Measurements from ENCODE around the gene ASTN2.
"Not testable (repeated sequence)": the region's sequence is repeated elsewhere in the genome, so short reads cannot be mapped to it uniquely, and the experiment has no call there.

The ASTN2 gene

GRCh38 chr9:117073071-117073470 is 341.8 kb downstream of the ASTN2 start:
- no peak overlapping the region for H3K4me3 ChIP-seq (ENCODE audit: low read depth, low read length)
- DNase-seq (ENCODE audit: low read depth) = no peak

GRCh38 chr9:117072216-117072615 is 342.6 kb downstream of the ASTN2 start:
- no peak for DNase-seq (ENCODE audit: low read depth)
- H3K4me3 ChIP-seq (ENCODE audit: low read depth, low read length) = no peak overlapping the region

GRCh38 chr9:117071673-117072207 is 343.1 kb downstream of the ASTN2 start:
- DNase-seq (ENCODE audit: low read depth); H3K4me3 ChIP-seq (ENCODE audit: low read depth, low read length): not testable (repeated sequence)

- H3K4me3 ChIP-seq (ENCODE audit: low read depth, low read length) = no peak overlapping the region
- DNase-seq (ENCODE audit: low read depth) = no peak
Measured at GRCh38 chr9:117063721-117064471, 351.0 kb downstream of the ASTN2 start.

- H3K4me3 ChIP-seq (ENCODE audit: low read depth, low read length) = no peak overlapping the region
- no peak for DNase-seq (ENCODE audit: low read depth)
Measured at GRCh38 chr9:117060963-117061362, 353.9 kb downstream of the ASTN2 start.

GRCh38 chr9:117050007-117050406 is 364.9 kb downstream of the ASTN2 start:
- no peak overlapping the region for H3K4me3 ChIP-seq (ENCODE audit: low read depth, low read length)

GRCh38 chr9:117046666-117047327 is 368.1 kb downstream of the ASTN2 start:
- no peak overlapping the region for H3K4me3 ChIP-seq (ENCODE audit: low read depth, low read length)
- DNase-seq (ENCODE audit: low read depth) = no peak

More at GRCh38 chr9:117050007-117050406, 364.9 kb downstream of the ASTN2 start:
- no peak for DNase-seq (ENCODE audit: low read depth)

- DNase-seq (ENCODE audit: low read depth) = no peak
- H3K4me3 ChIP-seq (ENCODE audit: low read depth, low read length) = no peak overlapping the region
Measured at GRCh38 chr9:117044241-117044640, 370.6 kb downstream of the ASTN2 start.

GRCh38 chr9:117043159-117043558 is 371.7 kb downstream of the ASTN2 start:
- H3K4me3 ChIP-seq (ENCODE audit: low read depth, low read length) = no peak overlapping the region
- no peak for DNase-seq (ENCODE audit: low read depth)

GRCh38 chr9:117035546-117035945 is 379.3 kb downstream of the ASTN2 start:
- no peak for DNase-seq (ENCODE audit: low read depth)
- no peak overlapping the region for H3K4me3 ChIP-seq (ENCODE audit: low read depth, low read length)

- H3K4me3 ChIP-seq (ENCODE audit: low read depth, low read length) = no peak overlapping the region
- DNase-seq (ENCODE audit: low read depth) = no peak
Measured at GRCh38 chr9:117034866-117035265, 380.0 kb downstream of the ASTN2 start.

- no peak overlapping the region for H3K4me3 ChIP-seq (ENCODE audit: low read depth, low read length)
- no peak for DNase-seq (ENCODE audit: low read depth)
Measured at GRCh38 chr9:117030254-117030768, 384.5 kb downstream of the ASTN2 start.

GRCh38 chr9:117029341-117029740 is 385.5 kb downstream of the ASTN2 start:
- no peak overlapping the region for H3K4me3 ChIP-seq (ENCODE audit: low read depth, low read length)
- DNase-seq (ENCODE audit: low read depth) = no peak

GRCh38 chr9:117028103-117028858 is 386.6 kb downstream of the ASTN2 start:
- H3K4me3 ChIP-seq (ENCODE audit: low read depth, low read length) = no peak overlapping the region
- no peak for DNase-seq (ENCODE audit: low read depth)

- H3K4me3 ChIP-seq (ENCODE audit: low read depth, low read length) = no peak overlapping the region
- no peak for DNase-seq (ENCODE audit: low read depth)
Measured at GRCh38 chr9:117021906-117022305, 393.0 kb downstream of the ASTN2 start.

GRCh38 chr9:117018966-117019617 is 395.8 kb downstream of the ASTN2 start:
- DNase-seq (ENCODE audit: low read depth) = no peak
- no peak overlapping the region for H3K4me3 ChIP-seq (ENCODE audit: low read depth, low read length)

- no peak for DNase-seq (ENCODE audit: low read depth)
- no peak overlapping the region for H3K4me3 ChIP-seq (ENCODE audit: low read depth, low read length)
Measured at GRCh38 chr9:117017414-117017985, 397.4 kb downstream of the ASTN2 start.

GRCh38 chr9:117014061-117014460 is 400.8 kb downstream of the ASTN2 start:
- H3K4me3 ChIP-seq (ENCODE audit: low read depth, low read length) = no peak overlapping the region
- no peak for DNase-seq (ENCODE audit: low read depth)

- no peak for DNase-seq (ENCODE audit: low read depth)
- no peak overlapping the region for H3K4me3 ChIP-seq (ENCODE audit: low read depth, low read length)
Measured at GRCh38 chr9:117013440-117013995, 401.3 kb downstream of the ASTN2 start.
